Measurements from ENCODE around the gene ARNT2. TPM values are rescaled to one million over a fixed set of nuclear protein-coding genes. Genes with fewer than 3 reads are reported as not detected.

Gene ARNT2
- total RNA-seq, 6 experiments from 2014 or later: 2.4 to 16.6 (median 15.5) TPM

DNA sequence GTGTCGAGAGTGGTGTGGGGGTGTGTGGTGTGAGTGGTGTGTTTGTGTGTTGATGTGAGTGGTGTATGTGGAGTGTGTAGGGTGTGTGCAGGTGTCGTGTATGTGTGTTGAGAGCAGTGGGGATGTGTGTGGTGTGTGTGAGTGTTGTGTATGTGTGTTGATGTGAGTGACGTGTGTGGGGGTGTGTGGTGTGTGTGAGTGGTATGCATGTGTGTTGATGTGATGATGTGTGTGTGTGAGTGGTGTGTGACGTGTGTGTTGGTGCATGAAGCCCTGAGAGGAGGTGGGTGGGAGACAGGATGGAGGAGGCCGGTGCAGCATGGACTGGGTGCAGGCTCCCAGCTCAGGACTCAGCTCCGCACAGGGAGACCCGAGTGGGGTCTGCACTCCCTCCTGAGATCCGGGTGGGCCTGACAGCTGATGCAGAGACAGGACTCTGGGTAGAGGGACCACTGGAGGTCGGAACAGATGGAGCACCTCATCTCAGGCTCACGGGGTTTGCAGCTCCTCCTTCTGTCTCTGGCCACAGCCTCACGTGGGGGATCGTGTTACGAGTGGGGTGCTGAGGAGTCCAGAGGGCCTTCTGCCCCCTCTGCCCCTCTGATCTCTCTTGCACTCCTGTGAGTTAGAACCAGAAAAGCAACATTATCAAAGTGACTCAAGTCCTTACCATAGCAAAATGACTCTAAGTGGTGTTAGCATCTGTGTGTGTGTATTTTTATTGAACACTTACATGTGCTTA is 41.3 kb downstream of the ARNT2 start:
- no peak for DNase-seq
- H3K9me3 Mint-ChIP-seq: no peaks in the 10 kb centered on the region
- no peaks in the 10 kb centered on the region; the same call in 1 of the 2 replicates for H3K4me1 Mint-ChIP-seq (ENCODE audit: low read depth)
- H3K36me3 Mint-ChIP-seq (ENCODE audit: low read depth): no peaks in the 10 kb centered on the region
- no peak overlapping the region for H3K4me3 Mint-ChIP-seq
- H3K27me3 Mint-ChIP-seq (ENCODE audit: insufficient read depth): peaks cover 11% of the 10 kb centered on the region; the same call in 1 of the 2 replicates
- no peak overlapping the region for H3K27ac Mint-ChIP-seq
- TF ChIP-seq, protein P1, sequence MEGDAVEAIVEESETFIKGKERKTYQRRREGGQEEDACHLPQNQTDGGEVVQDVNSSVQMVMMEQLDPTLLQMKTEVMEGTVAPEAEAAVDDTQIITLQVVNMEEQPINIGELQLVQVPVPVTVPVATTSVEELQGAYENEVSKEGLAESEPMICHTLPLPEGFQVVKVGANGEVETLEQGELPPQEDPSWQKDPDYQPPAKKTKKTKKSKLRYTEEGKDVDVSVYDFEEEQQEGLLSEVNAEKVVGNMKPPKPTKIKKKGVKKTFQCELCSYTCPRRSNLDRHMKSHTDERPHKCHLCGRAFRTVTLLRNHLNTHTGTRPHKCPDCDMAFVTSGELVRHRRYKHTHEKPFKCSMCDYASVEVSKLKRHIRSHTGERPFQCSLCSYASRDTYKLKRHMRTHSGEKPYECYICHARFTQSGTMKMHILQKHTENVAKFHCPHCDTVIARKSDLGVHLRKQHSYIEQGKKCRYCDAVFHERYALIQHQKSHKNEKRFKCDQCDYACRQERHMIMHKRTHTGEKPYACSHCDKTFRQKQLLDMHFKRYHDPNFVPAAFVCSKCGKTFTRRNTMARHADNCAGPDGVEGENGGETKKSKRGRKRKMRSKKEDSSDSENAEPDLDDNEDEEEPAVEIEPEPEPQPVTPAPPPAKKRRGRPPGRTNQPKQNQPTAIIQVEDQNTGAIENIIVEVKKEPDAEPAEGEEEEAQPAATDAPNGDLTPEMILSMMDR (IDR thresholded peaks at IDR 0.05): no peak

DNA sequence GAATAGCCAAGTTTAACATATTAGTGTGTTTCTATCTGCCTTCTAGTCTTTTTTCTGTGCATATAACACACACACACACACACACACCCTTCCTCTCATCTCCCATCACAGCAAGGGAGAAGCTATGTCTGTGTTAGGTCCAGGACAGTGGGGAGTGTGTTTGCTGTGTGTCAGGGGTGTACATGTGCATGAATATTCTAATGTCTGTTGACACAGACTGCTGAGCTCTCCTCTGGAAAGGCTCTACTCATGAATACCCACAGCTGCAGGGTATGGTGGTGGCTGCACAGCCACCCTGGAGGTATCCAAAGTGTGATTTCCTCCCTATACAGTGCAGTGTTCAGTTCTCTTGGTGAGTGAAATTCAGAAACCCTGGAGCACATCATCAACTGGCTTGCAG is 42.9 kb downstream of the ARNT2 start:
- Mint-ChIP-seq H3K9me3 (no peaks in the 10 kb centered on the region), H3K36me3 (ENCODE audit: low read depth) (no peaks in the 10 kb centered on the region), H3K4me3 (no peak overlapping the region), H3K27ac (no peak overlapping the region), H3K4me1 (ENCODE audit: low read depth) (no peaks in the 10 kb centered on the region), H3K27me3 (ENCODE audit: insufficient read depth) (peaks cover 8% of the 10 kb centered on the region; the same call in 1 of the 2 replicates)
- no peak for DNase-seq
- TF ChIP-seq, protein P1 (IDR thresholded peaks at IDR 0.05): no peak

DNA sequence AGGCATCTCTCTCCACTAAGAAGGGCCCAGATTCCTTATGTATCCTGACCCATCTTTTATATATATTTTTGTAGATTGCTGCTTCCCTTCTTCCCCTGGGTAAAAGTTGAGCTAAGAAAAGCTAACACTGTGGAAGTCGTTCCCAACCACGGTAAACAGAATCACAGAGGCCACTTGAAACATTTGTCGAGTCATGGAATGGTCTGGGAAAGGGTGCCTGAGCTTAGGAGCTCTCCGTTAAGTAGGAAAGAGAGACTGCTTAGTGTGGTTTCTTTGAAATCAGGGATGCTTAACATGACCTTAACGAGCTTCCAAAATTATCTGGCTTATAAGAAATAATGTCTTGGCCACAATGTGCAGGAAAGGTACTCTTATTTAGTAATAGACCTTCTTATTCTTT is 45.6 kb downstream of the ARNT2 start:
- TF ChIP-seq, protein P1 (IDR thresholded peaks at IDR 0.05): no peak
- no peak for DNase-seq
- Mint-ChIP-seq H3K4me1 (ENCODE audit: low read depth) (peaks cover 4% of the 10 kb centered on the region), H3K27ac (no peak overlapping the region), H3K27me3 (ENCODE audit: insufficient read depth) (peaks cover 12% of the 10 kb centered on the region; the same call in 1 of the 2 replicates), H3K4me3 (no peak overlapping the region), H3K9me3 (no peaks in the 10 kb centered on the region), H3K36me3 (ENCODE audit: low read depth) (no peaks in the 10 kb centered on the region)

DNA sequence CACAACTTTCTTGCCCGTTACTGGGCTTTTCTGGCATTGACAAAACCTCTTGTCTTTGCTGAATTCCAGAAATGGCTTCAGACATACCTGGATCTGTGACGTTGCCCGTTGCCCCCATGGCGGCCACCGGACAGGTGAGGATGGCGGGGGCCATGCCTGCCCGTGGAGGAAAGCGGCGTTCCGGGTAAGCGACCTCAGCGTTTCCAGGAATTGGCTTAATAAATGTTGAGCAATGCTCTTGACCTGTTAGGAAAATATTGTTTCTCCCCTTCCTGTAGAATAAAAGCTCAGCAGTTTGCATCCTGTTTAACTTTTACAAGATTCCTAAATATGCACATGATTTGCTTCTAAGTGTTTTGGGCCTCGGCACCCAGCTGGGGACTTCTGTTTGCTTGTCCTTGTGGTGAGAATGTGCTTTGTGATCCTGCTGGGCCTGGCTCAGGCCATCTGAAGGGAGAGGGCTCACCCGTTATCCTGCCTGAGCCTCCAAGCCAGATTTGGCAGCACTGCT is 46.7 kb downstream of the ARNT2 start:
- Mint-ChIP-seq H3K9me3 (no peaks in the 10 kb centered on the region), H3K27ac (no peak overlapping the region), H3K27me3 (ENCODE audit: insufficient read depth) (peaks cover 12% of the 10 kb centered on the region; the same call in 1 of the 2 replicates), H3K36me3 (ENCODE audit: low read depth) (no peaks in the 10 kb centered on the region), H3K4me3 (no peak overlapping the region), H3K4me1 (ENCODE audit: low read depth) (peaks cover 15% of the 10 kb centered on the region)
- no peak for DNase-seq
- TF ChIP-seq, protein P1 (IDR thresholded peaks at IDR 0.05): no peak

DNA sequence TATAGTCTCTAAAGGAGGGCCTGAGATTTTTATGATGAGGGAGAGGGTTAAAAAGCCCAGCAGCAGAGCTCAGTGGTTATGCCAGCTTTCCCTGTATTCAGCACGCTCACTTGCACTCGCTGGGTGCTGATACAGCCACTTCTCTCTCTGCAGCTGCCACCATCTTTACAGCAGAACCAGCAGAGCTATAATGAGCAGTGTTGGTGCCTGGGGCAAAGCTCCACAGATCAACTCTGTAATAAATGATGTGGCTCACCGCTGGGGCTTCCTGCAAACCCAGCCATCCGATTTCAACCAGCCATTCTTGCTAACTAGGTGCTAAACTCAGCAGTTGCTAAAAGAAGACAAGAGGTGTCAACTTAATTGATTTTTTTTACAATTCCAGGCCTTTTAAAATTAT is 48.0 kb downstream of the ARNT2 start:
- no peak overlapping the region for H3K4me3 Mint-ChIP-seq
- no peak overlapping the region for H3K27ac Mint-ChIP-seq
- DNase-seq: no peak
- H3K4me1 Mint-ChIP-seq (ENCODE audit: low read depth): peaks cover 28% of the 10 kb centered on the region
- H3K27me3 Mint-ChIP-seq (ENCODE audit: insufficient read depth): peaks cover 12% of the 10 kb centered on the region; the same call in 1 of the 2 replicates
- TF ChIP-seq, protein P1 (IDR thresholded peaks at IDR 0.05): no peak
- H3K9me3 Mint-ChIP-seq: no peaks in the 10 kb centered on the region
- H3K36me3 Mint-ChIP-seq (ENCODE audit: low read depth): no peaks in the 10 kb centered on the region

Measured in HFFc6 (cell line).